Activated T-cell treated with anti-CD3 and anti-CD28 coated beads, Interleukin-2, amount 50 U/mL, for 4 hours (primary cell): ENCODE results near the gene MYO3B. TPM values are rescaled to one million over a fixed set of nuclear protein-coding genes. Genes with fewer than 3 reads are reported as not detected.

ENCODE experiments used
- ATAC-seq, 2 donors: fragments of 200-7000 bp; cut with Tn5 transposase; one replicate each; pipeline ENCODE4 v1.10.0; 2021
- DNase-seq: peaks from one replicate; pipeline ENCODE4 v3.0.0-alpha.2; 2020
- H3K27me3 Mint-ChIP-seq: one replicate; pipeline ENCODE4 v1.8.0; 2021; ENCODE audit warnings: low read depth, mixed read lengths
- H3K36me3 Mint-ChIP-seq: one replicate; pipeline ENCODE4 v1.8.0; 2022; ENCODE audit warnings: mixed read lengths; ENCODE audit not compliant: insufficient read depth
- H3K4me1 Mint-ChIP-seq: one replicate; pipeline ENCODE4 v1.8.0; 2021; ENCODE audit warnings: low read depth, mixed read lengths
- H3K4me3 Mint-ChIP-seq: one replicate; pipeline ENCODE4 v1.8.0; 2021; ENCODE audit warnings: mild to moderate bottlenecking, moderate library complexity, mixed read lengths
- H3K9me3 Mint-ChIP-seq: one replicate; pipeline ENCODE4 v1.8.0; 2021; ENCODE audit warnings: mixed read lengths
- total RNA-seq, 3 donors: library from RNA; stranded (reverse); gene quantifications; one replicate each; pipeline ENCODE4 v1.2.1, GENCODE V29; 2021

MYO3B gene
- total RNA-seq, 3 donors from 2014 or later, result 0.08 TPM

DNA sequence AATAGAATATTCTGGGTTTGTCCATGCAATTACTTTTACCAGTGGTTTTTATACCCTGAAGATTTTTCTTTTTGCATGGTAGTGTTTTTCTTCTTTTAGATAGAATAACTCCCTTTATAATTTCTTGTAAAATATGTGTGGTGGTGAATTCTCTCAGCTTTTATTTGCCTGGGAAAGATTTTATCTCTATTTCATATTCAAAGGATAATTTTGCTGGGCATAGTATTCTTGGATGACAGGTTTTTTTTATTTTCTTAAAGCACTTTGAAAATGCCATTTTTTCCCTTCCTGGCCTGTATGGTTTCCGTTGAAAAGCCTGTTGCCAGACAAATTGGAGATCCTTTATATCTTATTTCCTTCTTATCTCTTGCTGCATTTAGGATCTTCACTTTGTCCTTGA, 113.5 kb downstream of the MYO3B start:
- H3K27me3 Mint-ChIP-seq, result peaks cover 16% of the 10 kb centered on the region
- no peak for DNase-seq
- no peaks in the 10 kb centered on the region for H3K4me1 Mint-ChIP-seq
- H3K9me3 Mint-ChIP-seq, result peaks cover 31% of the 10 kb centered on the region
- H3K36me3 Mint-ChIP-seq, result peaks cover 2% of the 10 kb centered on the region
- no peak overlapping the region for H3K4me3 Mint-ChIP-seq
- ATAC-seq, result no peak

DNA sequence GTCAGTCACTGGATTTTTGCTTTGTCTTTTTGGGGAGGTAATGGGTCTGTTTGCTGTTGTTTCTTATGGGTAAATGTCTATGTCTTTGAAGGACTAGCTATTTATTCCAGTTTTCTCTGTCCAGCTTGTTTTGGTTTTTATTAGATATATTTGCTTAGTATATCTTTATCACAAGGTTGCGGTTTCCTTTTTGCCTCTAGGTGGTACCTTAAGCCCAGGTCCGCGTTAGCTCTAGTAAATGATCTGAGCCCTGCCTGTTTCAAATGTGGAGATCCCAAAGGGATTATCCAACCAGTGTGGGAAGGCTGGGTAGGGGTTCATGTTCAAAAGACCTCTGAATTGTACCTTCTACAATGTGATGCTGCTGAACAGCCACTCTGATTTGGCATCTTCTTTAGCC, 114.5 kb downstream of the MYO3B start:
- Mint-ChIP-seq H3K4me1 (no peaks in the 10 kb centered on the region), H3K27me3 (peaks cover 16% of the 10 kb centered on the region), H3K9me3 (peaks cover 31% of the 10 kb centered on the region), H3K36me3 (peaks cover 2% of the 10 kb centered on the region), H3K4me3 (no peak overlapping the region)
- DNase-seq (no peak), ATAC-seq (no peak)

GRCh38 chr2:170297496-170297895, 119.5 kb downstream of the MYO3B start:
- peaks cover 6% of the 10 kb centered on the region for H3K9me3 Mint-ChIP-seq
- no peak for ATAC-seq
- H3K4me3 Mint-ChIP-seq, result no peak overlapping the region
- no peak for DNase-seq
- H3K27me3 Mint-ChIP-seq, result peaks cover 9% of the 10 kb centered on the region
- H3K4me1 Mint-ChIP-seq, result no peaks in the 10 kb centered on the region
- H3K36me3 Mint-ChIP-seq, result no peaks in the 10 kb centered on the region

- DNase-seq (no peak), ATAC-seq (no peak)
- no peaks in the 10 kb centered on the region for H3K36me3 Mint-ChIP-seq
Observed at GRCh38 chr2:170298115-170298514, 120.2 kb downstream of the MYO3B start.

GRCh38 chr2:170298861-170299429, 121.0 kb downstream of the MYO3B start:
- Mint-ChIP-seq H3K36me3 (no peaks in the 10 kb centered on the region), H3K9me3 (peaks cover 6% of the 10 kb centered on the region), H3K27me3 (peaks cover 7% of the 10 kb centered on the region), H3K4me1 (no peaks in the 10 kb centered on the region), H3K4me3 (no peak overlapping the region)
- no peak for DNase-seq
- ATAC-seq, result no peak

More at GRCh38 chr2:170298115-170298514, 120.2 kb downstream of the MYO3B start:
- H3K4me1 Mint-ChIP-seq, result no peaks in the 10 kb centered on the region
- H3K27me3 Mint-ChIP-seq, result peaks cover 9% of the 10 kb centered on the region
- H3K9me3 Mint-ChIP-seq, result peaks cover 6% of the 10 kb centered on the region
- no peak overlapping the region for H3K4me3 Mint-ChIP-seq

DNA sequence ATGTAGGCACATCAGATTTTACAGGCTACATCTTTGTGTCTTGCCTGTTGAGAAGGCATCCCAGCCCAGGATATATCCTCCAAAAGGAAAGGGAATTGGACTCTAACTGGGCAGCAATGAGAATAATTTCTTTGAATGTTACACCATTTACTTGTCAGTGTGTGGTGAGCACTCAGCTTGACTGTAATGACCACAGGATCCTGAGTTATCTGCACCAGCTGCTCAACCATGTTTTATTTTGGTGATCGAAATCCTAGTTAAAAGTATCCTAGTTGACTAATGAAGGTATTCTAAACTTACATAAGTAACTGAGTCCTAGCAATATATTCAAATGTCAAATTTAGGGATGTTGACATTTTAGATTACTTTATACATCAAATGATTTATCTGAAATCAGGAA, 123.0 kb downstream of the MYO3B start:
- DNase-seq, result no peak
- no peak for ATAC-seq
- no peaks in the 10 kb centered on the region for H3K36me3 Mint-ChIP-seq
- no peaks in the 10 kb centered on the region for H3K4me1 Mint-ChIP-seq
- no peak overlapping the region for H3K4me3 Mint-ChIP-seq
- H3K9me3 Mint-ChIP-seq, result peaks cover 4% of the 10 kb centered on the region
- H3K27me3 Mint-ChIP-seq, result peaks cover 6% of the 10 kb centered on the region

GRCh38 chr2:170301626-170302025, 123.7 kb downstream of the MYO3B start:
- Mint-ChIP-seq H3K4me3 (no peak overlapping the region), H3K27me3 (peaks cover 5% of the 10 kb centered on the region), H3K4me1 (no peaks in the 10 kb centered on the region), H3K36me3 (no peaks in the 10 kb centered on the region), H3K9me3 (no peaks in the 10 kb centered on the region)
- no peak for DNase-seq
- no peak for ATAC-seq

DNA sequence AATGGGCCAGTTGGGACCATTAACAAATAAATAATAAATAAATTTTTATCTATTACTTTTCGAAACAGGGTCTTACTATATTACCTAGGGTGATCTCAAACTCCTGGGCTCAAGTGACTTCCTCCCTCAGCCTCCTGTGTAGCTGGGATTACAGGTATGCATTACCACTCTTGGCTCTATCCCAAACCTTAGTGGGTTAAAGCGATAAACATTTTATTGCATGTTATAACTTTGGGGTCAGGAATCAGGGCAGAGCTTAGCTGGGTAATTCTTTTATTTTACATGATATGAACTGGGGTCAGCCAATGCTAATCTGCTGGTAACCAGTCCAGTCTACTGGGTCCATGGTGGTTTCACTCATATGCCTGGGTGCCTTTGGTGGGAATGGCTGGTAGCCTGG, 127.8 kb downstream of the MYO3B start:
- H3K9me3 Mint-ChIP-seq, result no peaks in the 10 kb centered on the region
- H3K36me3 Mint-ChIP-seq, result no peaks in the 10 kb centered on the region
- peaks cover 9% of the 10 kb centered on the region for H3K27me3 Mint-ChIP-seq
- no peaks in the 10 kb centered on the region for H3K4me1 Mint-ChIP-seq
- DNase-seq, result no peak
- no peak overlapping the region for H3K4me3 Mint-ChIP-seq
- no peak for ATAC-seq

- DNase-seq (no peak), ATAC-seq (no peak)
- H3K9me3 Mint-ChIP-seq, result no peaks in the 10 kb centered on the region
- no peak overlapping the region for H3K4me3 Mint-ChIP-seq
- peaks cover 9% of the 10 kb centered on the region for H3K27me3 Mint-ChIP-seq
- H3K4me1 Mint-ChIP-seq, result no peaks in the 10 kb centered on the region
- no peaks in the 10 kb centered on the region for H3K36me3 Mint-ChIP-seq
Observed at GRCh38 chr2:170306293-170306873, 128.4 kb downstream of the MYO3B start.

- Mint-ChIP-seq H3K27me3 (peaks cover 8% of the 10 kb centered on the region), H3K4me3 (no peak overlapping the region), H3K9me3 (no peaks in the 10 kb centered on the region), H3K4me1 (no peaks in the 10 kb centered on the region), H3K36me3 (no peaks in the 10 kb centered on the region)
- ATAC-seq (no peak), DNase-seq (no peak)
Observed at GRCh38 chr2:170307052-170307451, 129.1 kb downstream of the MYO3B start.

GRCh38 chr2:170307555-170308351, 129.8 kb downstream of the MYO3B start:
- Mint-ChIP-seq H3K4me1 (no peaks in the 10 kb centered on the region), H3K4me3 (no peak overlapping the region), H3K9me3 (no peaks in the 10 kb centered on the region), H3K27me3 (peaks cover 8% of the 10 kb centered on the region), H3K36me3 (no peaks in the 10 kb centered on the region)
- DNase-seq (no peak), ATAC-seq (no peak)

DNA sequence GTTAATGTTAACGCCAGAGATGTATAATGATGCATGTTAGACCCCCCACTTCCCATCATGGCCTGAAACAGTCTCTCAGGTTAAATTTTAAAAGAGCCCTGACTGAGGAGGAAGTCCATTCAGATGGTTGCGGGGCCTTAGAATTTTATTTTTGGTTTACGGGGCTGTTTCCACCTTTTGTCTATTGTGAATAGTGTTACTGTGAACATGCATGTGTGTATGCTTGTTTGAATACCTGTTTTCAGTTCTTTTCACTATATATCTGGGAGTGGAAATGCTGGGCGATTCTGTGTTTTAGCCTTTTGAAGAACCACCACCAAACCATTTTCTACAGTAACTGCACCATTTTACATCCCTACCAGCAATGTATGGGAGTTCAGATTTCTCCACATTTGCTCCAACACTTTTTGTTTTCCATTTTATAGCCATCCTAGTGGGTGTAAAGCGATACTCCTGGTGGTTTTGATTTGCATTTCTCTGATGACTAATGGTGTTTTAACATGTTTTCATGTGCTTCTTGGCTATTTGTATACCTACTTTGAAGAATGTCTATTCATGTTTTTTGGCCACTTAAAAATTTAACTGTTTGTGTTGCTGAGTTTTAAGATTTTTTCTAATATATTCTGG, 133.0 kb downstream of the MYO3B start:
- no peaks in the 10 kb centered on the region for H3K36me3 Mint-ChIP-seq
- H3K4me3 Mint-ChIP-seq, result no peak overlapping the region
- DNase-seq (no peak), ATAC-seq (no peak)
- H3K9me3 Mint-ChIP-seq, result no peaks in the 10 kb centered on the region
- H3K27me3 Mint-ChIP-seq, result peaks cover 17% of the 10 kb centered on the region
- no peaks in the 10 kb centered on the region for H3K4me1 Mint-ChIP-seq

- ATAC-seq (no peak), DNase-seq (no peak)
- no peaks in the 10 kb centered on the region for H3K4me1 Mint-ChIP-seq
- H3K4me3 Mint-ChIP-seq, result no peak overlapping the region
- no peaks in the 10 kb centered on the region for H3K36me3 Mint-ChIP-seq
- H3K27me3 Mint-ChIP-seq, result peaks cover 16% of the 10 kb centered on the region
- no peaks in the 10 kb centered on the region for H3K9me3 Mint-ChIP-seq
Observed at GRCh38 chr2:170313347-170313991, 135.5 kb downstream of the MYO3B start.

DNA sequence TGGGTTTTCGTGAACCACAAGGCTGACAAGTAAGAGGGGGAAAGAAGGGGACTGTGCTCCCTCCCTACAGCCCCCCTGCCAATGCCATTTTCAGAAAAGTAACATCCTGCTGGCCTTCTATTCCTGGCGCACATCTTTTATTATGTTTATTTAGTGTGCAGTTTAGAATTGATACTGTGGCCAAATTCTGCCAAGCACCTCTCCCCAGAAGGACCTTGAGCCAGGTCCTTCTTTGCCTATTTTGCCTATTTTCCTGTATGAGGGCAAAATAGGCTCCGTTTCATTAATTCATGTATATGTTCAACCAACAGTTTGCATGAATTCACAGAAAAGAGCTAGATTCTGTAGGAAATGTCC, 136.0 kb downstream of the MYO3B start:
- no peak overlapping the region for H3K4me3 Mint-ChIP-seq
- no peak for ATAC-seq
- no peaks in the 10 kb centered on the region for H3K36me3 Mint-ChIP-seq
- no peak for DNase-seq
- no peaks in the 10 kb centered on the region for H3K4me1 Mint-ChIP-seq
- peaks cover 16% of the 10 kb centered on the region for H3K27me3 Mint-ChIP-seq
- no peaks in the 10 kb centered on the region for H3K9me3 Mint-ChIP-seq
